ENCODE results near the gene RAB11FIP5.
"Not testable (repeated sequence)": the region's sequence is repeated elsewhere in the genome, so short reads cannot be mapped to it uniquely, and the experiment has no call there.

RAB11FIP5 gene

DNA sequence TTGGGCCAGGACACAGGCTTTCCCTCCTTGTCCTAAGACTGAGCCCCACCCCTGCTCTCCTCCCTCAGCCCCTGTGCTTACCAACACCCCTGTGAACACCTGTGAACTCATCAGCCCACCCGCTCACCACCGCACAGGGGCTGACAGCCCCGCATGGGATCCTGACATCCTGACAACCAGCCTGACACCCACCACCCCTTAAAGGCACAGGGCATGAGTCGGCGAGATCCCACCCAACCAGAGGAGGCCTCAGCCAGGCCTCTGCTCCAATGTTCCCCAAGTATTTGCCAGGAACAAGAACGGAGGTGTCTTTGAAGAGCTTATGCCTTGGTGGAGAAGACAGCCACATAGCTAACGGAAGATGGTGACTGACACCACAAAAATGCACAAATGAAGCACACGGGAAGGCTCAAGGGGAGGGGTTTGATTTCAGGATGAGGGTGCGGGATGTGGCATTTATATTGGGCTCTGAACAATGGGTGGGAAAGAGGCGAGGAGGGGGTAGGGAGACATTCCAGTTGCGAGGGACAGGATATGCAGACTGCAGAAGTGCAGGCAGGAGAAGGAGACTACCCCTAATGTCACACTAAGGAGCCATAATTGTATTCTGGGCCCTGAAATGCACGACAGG is 11.0 kb downstream of the RAB11FIP5 start:
- DNase-seq (ENCODE audit: low read depth), result no peak
- no peak overlapping the region for H3K4me3 ChIP-seq (ENCODE audit: low read depth, low read length)
- TF ChIP-seq, protein P1, sequence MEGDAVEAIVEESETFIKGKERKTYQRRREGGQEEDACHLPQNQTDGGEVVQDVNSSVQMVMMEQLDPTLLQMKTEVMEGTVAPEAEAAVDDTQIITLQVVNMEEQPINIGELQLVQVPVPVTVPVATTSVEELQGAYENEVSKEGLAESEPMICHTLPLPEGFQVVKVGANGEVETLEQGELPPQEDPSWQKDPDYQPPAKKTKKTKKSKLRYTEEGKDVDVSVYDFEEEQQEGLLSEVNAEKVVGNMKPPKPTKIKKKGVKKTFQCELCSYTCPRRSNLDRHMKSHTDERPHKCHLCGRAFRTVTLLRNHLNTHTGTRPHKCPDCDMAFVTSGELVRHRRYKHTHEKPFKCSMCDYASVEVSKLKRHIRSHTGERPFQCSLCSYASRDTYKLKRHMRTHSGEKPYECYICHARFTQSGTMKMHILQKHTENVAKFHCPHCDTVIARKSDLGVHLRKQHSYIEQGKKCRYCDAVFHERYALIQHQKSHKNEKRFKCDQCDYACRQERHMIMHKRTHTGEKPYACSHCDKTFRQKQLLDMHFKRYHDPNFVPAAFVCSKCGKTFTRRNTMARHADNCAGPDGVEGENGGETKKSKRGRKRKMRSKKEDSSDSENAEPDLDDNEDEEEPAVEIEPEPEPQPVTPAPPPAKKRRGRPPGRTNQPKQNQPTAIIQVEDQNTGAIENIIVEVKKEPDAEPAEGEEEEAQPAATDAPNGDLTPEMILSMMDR (IDR thresholded peaks at IDR 0.05; ENCODE audit: insufficient read depth, low read depth, low read length, missing control alignments), result no peak

DNA sequence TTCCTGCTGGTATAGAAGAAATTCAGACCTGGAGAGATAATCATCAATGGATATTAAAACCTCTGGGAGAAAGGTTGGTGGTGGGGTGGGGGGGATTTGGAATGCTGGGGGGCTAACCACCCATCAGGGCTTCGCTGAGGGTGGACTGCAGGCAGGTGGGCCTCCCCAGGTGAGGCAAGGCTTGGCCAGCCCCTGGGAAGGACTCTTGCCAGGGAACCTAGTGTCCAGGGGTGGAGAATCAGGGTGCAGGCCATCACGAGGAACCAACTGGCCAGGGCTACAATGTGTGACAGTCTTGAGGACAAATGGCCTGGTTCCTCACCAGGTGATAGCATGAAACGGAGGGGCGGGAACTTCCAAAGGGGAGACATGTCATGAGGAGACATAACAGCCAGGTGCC is 11.8 kb downstream of the RAB11FIP5 start:
- no peak for DNase-seq (ENCODE audit: low read depth)
- no peak overlapping the region for H3K4me3 ChIP-seq (ENCODE audit: low read depth, low read length)
- TF ChIP-seq, protein P1 (IDR thresholded peaks at IDR 0.05; ENCODE audit: insufficient read depth, low read depth, low read length, missing control alignments), result no peak

- H3K4me3 ChIP-seq (ENCODE audit: low read depth, low read length), result no peak overlapping the region
- TF ChIP-seq, protein P1 (IDR thresholded peaks at IDR 0.05; ENCODE audit: insufficient read depth, low read depth, low read length, missing control alignments), result no peak
- no peak for DNase-seq (ENCODE audit: low read depth)
Measured at GRCh38 chr2:73099486-73099885, 13.3 kb downstream of the RAB11FIP5 start.

DNA sequence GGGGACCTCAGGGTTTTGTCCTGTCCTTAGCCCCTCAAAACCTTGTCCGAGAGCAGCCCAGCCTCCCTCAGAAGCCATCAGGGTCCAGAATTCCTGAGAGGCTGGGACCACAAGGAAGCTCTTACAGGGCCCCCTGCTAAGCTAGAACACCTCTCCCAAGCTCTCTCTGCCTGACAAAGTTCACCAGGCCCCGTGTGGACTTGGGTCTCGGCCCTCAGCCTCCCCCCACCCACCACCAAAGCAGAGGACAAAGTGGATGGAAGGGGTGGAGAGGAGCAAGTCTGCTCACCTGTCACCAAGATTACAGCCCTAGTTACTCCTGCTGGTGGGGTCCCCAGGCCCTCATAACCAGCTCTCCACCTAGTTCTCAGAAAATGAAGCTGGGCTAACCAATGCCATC is 16.8 kb downstream of the RAB11FIP5 start:
- TF ChIP-seq, protein P1 (IDR thresholded peaks at IDR 0.05; ENCODE audit: insufficient read depth, low read depth, low read length, missing control alignments), result no peak
- no peak overlapping the region for H3K4me3 ChIP-seq (ENCODE audit: low read depth, low read length)
- no peak for DNase-seq (ENCODE audit: low read depth)

DNA sequence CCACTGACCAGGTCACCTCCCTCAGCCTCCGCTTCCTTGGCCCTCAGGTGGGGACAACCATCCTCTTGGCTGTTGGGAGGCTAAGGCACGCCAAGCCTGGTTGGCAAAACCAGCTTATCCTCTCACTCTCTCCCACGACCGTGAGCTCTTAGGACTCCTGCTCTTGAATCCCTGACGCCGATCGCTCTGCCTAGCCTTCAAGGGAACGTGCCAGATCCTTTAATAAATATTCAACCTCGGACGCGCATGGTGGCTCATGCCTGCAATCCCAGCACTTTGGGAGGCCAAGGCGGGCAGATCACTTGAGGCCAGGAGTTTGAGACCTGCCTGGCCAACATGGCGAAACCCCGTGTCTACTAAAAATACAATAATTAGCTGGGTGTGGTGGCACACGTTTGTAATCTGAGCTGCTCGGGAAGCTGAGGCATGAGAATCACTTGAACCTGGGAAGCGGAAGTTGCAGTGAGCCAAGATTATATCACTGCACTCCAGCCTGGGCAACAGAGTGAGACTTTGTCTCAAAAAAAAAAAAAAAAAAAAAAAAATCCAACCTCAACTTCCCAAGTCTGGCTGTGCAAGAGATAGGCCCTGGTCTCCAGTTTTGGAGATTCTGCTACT is 19.0 kb downstream of the RAB11FIP5 start:
- not testable (repeated sequence) for DNase-seq (ENCODE audit: low read depth)

GRCh38 chr2:73092146-73092783 is 20.5 kb downstream of the RAB11FIP5 start:
- TF ChIP-seq, protein P1 (IDR thresholded peaks at IDR 0.05; ENCODE audit: insufficient read depth, low read depth, low read length, missing control alignments), result no peak
- no peak overlapping the region for H3K4me3 ChIP-seq (ENCODE audit: low read depth, low read length)
- DNase-seq (ENCODE audit: low read depth), result no peak

More for the DNA sequence above, 19.0 kb downstream of the RAB11FIP5 start:
- H3K4me3 ChIP-seq (ENCODE audit: low read depth, low read length), result not testable (repeated sequence)

- TF ChIP-seq, protein P1 (IDR thresholded peaks at IDR 0.05; ENCODE audit: insufficient read depth, low read depth, low read length, missing control alignments), result no peak
- H3K4me3 ChIP-seq (ENCODE audit: low read depth, low read length), result no peak overlapping the region
- DNase-seq (ENCODE audit: low read depth), result no peak
Measured at GRCh38 chr2:73091696-73092095, 21.1 kb downstream of the RAB11FIP5 start.

Data from GM12865 (cell line).